ENCODE measurements around the gene RPS10. TPM values are rescaled to one million over a fixed set of nuclear protein-coding genes. Genes with fewer than 3 reads are reported as not detected.

The RPS10 gene
- total RNA-seq (2021; fragmentation: NEBNext Ultra II Directional; extraction: Animal tissue kit (Norgen Biotek cat#: 25700)) (2,408 and 2,434 TPM in 2 replicates), polyA plus RNA-seq (2011; rRNA removed) (9,129 and 11,142 TPM in 2 replicates), polyA minus RNA-seq (2011; rRNA and poly(A)+ RNA removed) (1,789 and 1,888 TPM in 2 replicates)
- 8,215 TPM for polyA plus RNA-seq (2011; cell fraction: cytosol; rRNA removed)
- 3,355 TPM for polyA plus RNA-seq (2011; cell fraction: nucleus; rRNA removed)
- 3,709 to 4,828 TPM (median 4,408 TPM) in 4 replicates for polyA plus RNA-seq (2012, experiment 1 of 2)
- polyA plus RNA-seq (2012, experiment 2 of 2) = 11,667 TPM
- 2,351 TPM for polyA plus RNA-seq (2013, experiment 1 of 2)
- 2,290 TPM for polyA plus RNA-seq (2013, experiment 2 of 2)
- polyA minus RNA-seq (2011; cell fraction: cytosol; rRNA and poly(A)+ RNA removed) = 687 TPM
- 811 TPM for polyA minus RNA-seq (2011; cell fraction: nucleus; rRNA and poly(A)+ RNA removed)
- long read RNA-seq, experiment 1, transcript RPS10-205 (3 exons, 734 nt) = minor isoform, 6 of 1,814 reads
- long read RNA-seq, experiment 1, transcript RPS10-209 (6 exons, 588 nt) = major isoform, 972 of 1,814 reads
- long read RNA-seq, experiment 1, transcript RPS10-206 (6 exons, 781 nt) = minor isoform, 93 of 1,814 reads
- long read RNA-seq, experiment 1, partial matches to known transcripts = 710 of 1,814 reads
- long read RNA-seq, experiment 1, other reads (novel, unspliced or antisense) = 29 of 1,814 reads
- long read RNA-seq, experiment 2, transcript RPS10-206 (6 exons, 781 nt) = major isoform, 428 of 442 reads
- long read RNA-seq, experiment 2, partial matches to known transcripts = 2 of 442 reads
- long read RNA-seq, experiment 2, other reads (novel, unspliced or antisense) = 5 of 442 reads

- H3K9me3 ChIP-seq (ENCODE audit: insufficient read depth in 2 of 2, low read depth in 1 of 2, low read length in 1 of 2) = peaks cover under 1 to 1% of the 10 kb centered on the region in 2 experiments; a peak in 3 of 4 replicates
- H2BK20ac ChIP-seq (ENCODE audit: low read length) = no peak within 1 kb of the TSS
- DNase-seq (ENCODE audit: low read depth in 1 of 2, low spot score in 2 of 2) (peak; percentile 75 to 97), FAIRE-seq (no peak)
- H2BK120ac ChIP-seq (replicated peaks; ENCODE audit: low read depth, low read length) = no peak within 1 kb of the TSS
- peaks cover 28 to 46% (median 38%) of the 10 kb centered on the region in 4 experiments for H3K36me3 ChIP-seq (ENCODE audit: control insufficient read depth in 2 of 4, insufficient read depth in 4 of 4, low read length in 3 of 4)
- 3% methylated on average over 52 of the region's 58 CpGs; no CpG with 5 or more reads in 1 of the 2 experiments for WGBS, 2 experiments (ENCODE audit: extremely low coverage in 1 of 2, insufficient coverage in 1 of 2, insufficient read length in 1 of 2, insufficient replicate concordance in 2 of 2, low coverage in 1 of 2, low lambda C conversion rate in 2 of 2, missing lambda C conversion rate in 1 of 2)
- H3K18ac ChIP-seq (ENCODE audit: extremely low read depth, low read length) = peak within 1 kb of the TSS; percentile 96
- H4K5ac ChIP-seq (ENCODE audit: insufficient read length, low read depth, low read length) = peak within 1 kb of the TSS; percentile 68
- H4K91ac ChIP-seq (replicated peaks; ENCODE audit: insufficient read length, low read length) = peak within 1 kb of the TSS; percentile 95
- H3K4me2 ChIP-seq (ENCODE audit: insufficient read depth in 1 of 2, low read depth in 2 of 2, low read length in 2 of 2) = peak within 1 kb of the TSS; percentile 84 to 95
- H3K79me2 ChIP-seq (ENCODE audit: control insufficient read depth in 1 of 2, insufficient read depth in 2 of 2, low read length in 2 of 2) = peaks cover 3 to 40% of the 10 kb centered on the region in 2 experiments
- peaks cover 6 to 8% of the 10 kb centered on the region in 2 experiments for H4K20me1 ChIP-seq (replicated peaks in 1 of 2; ENCODE audit: control insufficient read depth in 1 of 2, insufficient read depth in 2 of 2, low read length in 2 of 2)
- ChIA-PET CTCF (ENCODE audit: partially characterized antibody) (interaction anchor here (0.6 to 1.8 kb wide), 7 partner anchors 11 to 176 kb away, joined by 3 to 4 read pairs (median 4); no protein-coding TSS in a partner anchor), POLR2A (ENCODE audit: partially characterized antibody) (interaction anchor here (0.6 to 11.4 kb wide), 49 partner anchors 10 to 1340 kb away, joined by 3 to 256 read pairs (median 5); partner anchors contain the start of genes ANKS1A, BLTP3A, HMGA1 and SMIM29)
- H3K23me2 ChIP-seq (ENCODE audit: low read depth, low read length) = peaks cover 5% of the 10 kb centered on the region; the same call in 1 of the 2 replicates
- no peak within 1 kb of the TSS for H2BK15ac ChIP-seq (ENCODE audit: low read length)
- peak within 1 kb of the TSS; percentile 92 for H3K27ac ChIP-seq (ENCODE audit: low read depth, low read length)
- no peak within 1 kb of the TSS for H3K14ac ChIP-seq (ENCODE audit: insufficient read length)
- no peak within 1 kb of the TSS for H2AFZ ChIP-seq (ENCODE audit: low read length)
- 0 out of 2 replicates have a peak within 1 kb of the TSS, but pooled peaks have one; percentile 84 for H2BK12ac ChIP-seq (ENCODE audit: low read depth, low read length)
- peak within 1 kb of the TSS; percentile 92 for H2BK5ac ChIP-seq (ENCODE audit: low read depth, low read length)
- H3K27me3 ChIP-seq (replicated peaks in 1 of 4; ENCODE audit: control insufficient read depth in 3 of 4, extremely low read depth in 1 of 4, insufficient read depth in 3 of 4, low read length in 3 of 4) = no peaks in the 10 kb centered on the region
- peak within 1 kb of the TSS; percentile 96 to 100 (median 99) for H3K9ac ChIP-seq (replicated peaks in 1 of 4; ENCODE audit: extremely low read depth in 1 of 4, low read depth in 3 of 4, low read length in 3 of 4)
- H3K56ac ChIP-seq (replicated peaks; ENCODE audit: insufficient read length, low read depth, low read length) = peak within 1 kb of the TSS; percentile 91
- no peak within 1 kb of the TSS for H3K23ac ChIP-seq (ENCODE audit: insufficient read length)
- peak within 1 kb of the TSS; percentile 91 to 99 (median 95) for H3K4me3 ChIP-seq (ENCODE audit: extremely low read depth in 1 of 4, insufficient read depth in 2 of 4, low read depth in 3 of 4, low read length in 4 of 4)
- peak within 1 kb of the TSS; percentile 97 for H2AK5ac ChIP-seq (ENCODE audit: low read depth, low read length)
- peak within 1 kb of the TSS; percentile 98 for H4K8ac ChIP-seq (ENCODE audit: extremely low read depth, insufficient read depth, low read length)
- H3K4ac ChIP-seq (replicated peaks; ENCODE audit: insufficient read length, low read depth, low read length) = peak within 1 kb of the TSS; percentile 87
- H3K79me1 ChIP-seq (ENCODE audit: low read depth, low read length) = no peaks in the 10 kb centered on the region
- H3K4me1 ChIP-seq (replicated peaks in 1 of 4; ENCODE audit: control insufficient read depth in 3 of 4, insufficient read depth in 4 of 4, low read length in 3 of 4) = peaks cover 0 to 11% (median 4%) of the 10 kb centered on the region in 4 experiments; a peak in 5 of 7 replicates
- TF ChIP-seq ASH2L (IDR thresholded peaks at IDR 0.05; ENCODE audit: low read length) = peak; percentile 35
- peak; percentile 88; the same call in 1 of the 2 replicates for TF ChIP-seq GTF2F1 (IDR thresholded peaks at IDR 0.05; ENCODE audit: borderline replicate concordance, low read depth, low read length)
- TF ChIP-seq SIRT6 (IDR thresholded peaks at IDR 0.05; ENCODE audit: low read length) = no peak
- TF ChIP-seq POU5F1 (IDR thresholded peaks at IDR 0.05; ENCODE audit: low read depth, low read length) = no peak
- 0 out of 2 replicates have a peak, but pooled peaks have one; percentile 37 for TF ChIP-seq SP4 (IDR thresholded peaks at IDR 0.05; ENCODE audit: low read length)
- TF ChIP-seq TBP (IDR thresholded peaks at IDR 0.05; ENCODE audit: low read depth, low read length) = peak; percentile 95
- peak; percentile 93 to 96 for TF ChIP-seq POLR2A (IDR thresholded peaks at IDR 0.05; ENCODE audit: control extremely low read depth in 1 of 2, low read depth in 2 of 2, low read length in 2 of 2)
- peak; percentile 77 for TF ChIP-seq PHF8 (conservative IDR thresholded peaks at IDR 0.05; ENCODE audit: low read depth, low read length)
Measured at GRCh38 chr6:34425498-34426410, at the start of gene RPS10. TSS of gene RPS10 (minus strand) at chr6:34426069. CDS start at chr6:34425221, 848 bp downstream.
